ENCODE measurements around the gene TCEAL6. TPM values are rescaled to one million over a fixed set of nuclear protein-coding genes. Genes with fewer than 3 reads are reported as not detected.
"Not testable (repeated sequence)": the region's sequence is repeated elsewhere in the genome, so short reads cannot be mapped to it uniquely, and the experiment has no call there.

Gene TCEAL6
- polyA plus RNA-seq (2013) = 0.09 TPM

- 80% methylated on average over 2 of the region's 31 CpGs for WGBS (ENCODE audit: insufficient coverage)
- CTCF ChIA-PET; H3K4me1 ChIP-seq (ENCODE audit: control extremely low read depth in 1 of 4, control insufficient read depth in 4 of 4, insufficient read depth in 4 of 4, low read length in 3 of 4); DNase-seq; H3K27ac ChIP-seq (ENCODE audit: insufficient read depth in 1 of 2, low read depth in 1 of 2, low read length in 2 of 2, poor library complexity in 1 of 2, severe bottlenecking in 2 of 2); H3K4me3 ChIP-seq (ENCODE audit: control insufficient read depth in 1 of 7, extremely low read depth in 1 of 7, insufficient read depth in 4 of 7, low read depth in 2 of 7, low read length in 6 of 7); POLR2A ChIA-PET; H3K9me3 ChIP-seq (ENCODE audit: control extremely low read depth in 1 of 5, control insufficient read depth in 4 of 5, insufficient read depth in 2 of 5, low read depth in 1 of 5, low read length in 4 of 5); H3K36me3 ChIP-seq (ENCODE audit: control insufficient read depth in 4 of 4, insufficient read depth in 4 of 4, low read length in 3 of 4): not testable (repeated sequence)
- H3K27me3 ChIP-seq (replicated peaks in 2 of 5; ENCODE audit: control insufficient read depth in 4 of 5, insufficient read depth in 5 of 5, low read length in 4 of 5) = peaks cover 0 to 40% (median 4%) of the 10 kb centered on the region in 5 experiments
These were observed at the start of gene TCEAL6 for GRCh38 chrX:102142274-102142673. TCEAL6 (minus strand) TSS chrX:102142481.

GRCh38 chrX:102185967-102186720 is 43.9 kb upstream of the TCEAL6 start:
- POLR2A ChIA-PET = no interaction called here
- 80% methylated on average over 6 of the region's 7 CpGs for WGBS (ENCODE audit: insufficient coverage)
- no peak for DNase-seq

GRCh38 chrX:102155806-102156179 is 13.5 kb upstream of the TCEAL6 start, which contains the start of gene BEX5:
BEX5 (minus strand) TSS chrX:102155977; CDS start chrX:102154265, 1,712 bp downstream.
- ChIA-PET POLR2A (no interaction called here), CTCF (no interaction called here)

More at GRCh38 chrX:102185967-102186720, 43.9 kb upstream of the TCEAL6 start:
- H3K9me3 ChIP-seq (ENCODE audit: control extremely low read depth in 1 of 5, control insufficient read depth in 4 of 5, insufficient read depth in 2 of 5, low read depth in 1 of 5, low read length in 4 of 5) = peaks cover 0 to 11% (median 2%) of the 10 kb centered on the region in 5 experiments
- CTCF ChIA-PET = no interaction called here
- no peak overlapping the region for H3K27ac ChIP-seq (ENCODE audit: insufficient read depth in 1 of 2, low read depth in 1 of 2, low read length in 2 of 2, poor library complexity in 1 of 2, severe bottlenecking in 2 of 2)
- H3K27me3 ChIP-seq (replicated peaks in 2 of 5; ENCODE audit: control insufficient read depth in 4 of 5, insufficient read depth in 5 of 5, low read length in 4 of 5) = no peaks in the 10 kb centered on the region
- H3K36me3 ChIP-seq (ENCODE audit: control insufficient read depth in 4 of 4, insufficient read depth in 4 of 4, low read length in 3 of 4) = no peaks in the 10 kb centered on the region
- no peaks in the 10 kb centered on the region for H3K4me1 ChIP-seq (ENCODE audit: control extremely low read depth in 1 of 4, control insufficient read depth in 4 of 4, insufficient read depth in 4 of 4, low read length in 3 of 4)
- H3K4me3 ChIP-seq (ENCODE audit: control insufficient read depth in 1 of 7, extremely low read depth in 1 of 7, insufficient read depth in 4 of 7, low read depth in 2 of 7, low read length in 6 of 7) = no peak overlapping the region

GRCh38 chrX:102154900-102155805 is 12.9 kb upstream of the TCEAL6 start:
- CTCF ChIA-PET = no interaction called here
- Histone ChIP-seq H3K27ac (ENCODE audit: insufficient read depth in 1 of 2, low read depth in 1 of 2, low read length in 2 of 2, poor library complexity in 1 of 2, severe bottlenecking in 2 of 2) (peak overlapping the region; percentile 50), H3K27me3 (replicated peaks in 2 of 5; ENCODE audit: control insufficient read depth in 4 of 5, insufficient read depth in 5 of 5, low read length in 4 of 5) (peaks cover 0 to 3% (median 0%) of the 10 kb centered on the region in 5 experiments), H3K4me1 (ENCODE audit: control extremely low read depth in 1 of 4, control insufficient read depth in 4 of 4, insufficient read depth in 4 of 4, low read length in 3 of 4) (peaks cover 0 to 12% (median 2%) of the 10 kb centered on the region in 4 experiments), H3K36me3 (ENCODE audit: control insufficient read depth in 4 of 4, insufficient read depth in 4 of 4, low read length in 3 of 4) (no peaks in the 10 kb centered on the region), H3K9me3 (ENCODE audit: control extremely low read depth in 1 of 5, control insufficient read depth in 4 of 5, insufficient read depth in 2 of 5, low read depth in 1 of 5, low read length in 4 of 5) (no peaks in the 10 kb centered on the region), H3K4me3 (ENCODE audit: control insufficient read depth in 1 of 7, extremely low read depth in 1 of 7, insufficient read depth in 4 of 7, low read depth in 2 of 7, low read length in 6 of 7) (peak overlapping the region in 6 of 7 experiments; percentile 40 to 81 (median 67))
- 35% methylated on average over 18 of the region's 32 CpGs for WGBS (ENCODE audit: insufficient coverage)
- POLR2A ChIA-PET = no interaction called here
- DNase-seq = peak; percentile 29 to 54 (median 39)

More at GRCh38 chrX:102155806-102156179, 13.5 kb upstream of the TCEAL6 start, which contains the start of gene BEX5:
- Histone ChIP-seq H3K36me3 (ENCODE audit: control insufficient read depth in 4 of 4, insufficient read depth in 4 of 4, low read length in 3 of 4) (no peaks in the 10 kb centered on the region), H3K27me3 (replicated peaks in 2 of 5; ENCODE audit: control insufficient read depth in 4 of 5, insufficient read depth in 5 of 5, low read length in 4 of 5) (peaks cover 0 to 3% (median 0%) of the 10 kb centered on the region in 5 experiments), H3K27ac (ENCODE audit: insufficient read depth in 1 of 2, low read depth in 1 of 2, low read length in 2 of 2, poor library complexity in 1 of 2, severe bottlenecking in 2 of 2) (peak within 1 kb of the TSS; percentile 50), H3K9me3 (ENCODE audit: control extremely low read depth in 1 of 5, control insufficient read depth in 4 of 5, insufficient read depth in 2 of 5, low read depth in 1 of 5, low read length in 4 of 5) (no peaks in the 10 kb centered on the region), H3K4me1 (ENCODE audit: control extremely low read depth in 1 of 4, control insufficient read depth in 4 of 4, insufficient read depth in 4 of 4, low read length in 3 of 4) (peaks cover 0 to 12% (median 2%) of the 10 kb centered on the region in 4 experiments), H3K4me3 (ENCODE audit: control insufficient read depth in 1 of 7, extremely low read depth in 1 of 7, insufficient read depth in 4 of 7, low read depth in 2 of 7, low read length in 6 of 7) (peak within 1 kb of the TSS in 6 of 7 experiments; percentile 40 to 81 (median 67))
- peak; percentile 79 to 92 (median 89) for DNase-seq
- 32% methylated on average over 13 of the region's 15 CpGs for WGBS (ENCODE audit: insufficient coverage)

GRCh38 chrX:102154218-102154860 is 12.1 kb upstream of the TCEAL6 start:
- H3K4me1 ChIP-seq (ENCODE audit: control extremely low read depth in 1 of 4, control insufficient read depth in 4 of 4, insufficient read depth in 4 of 4, low read length in 3 of 4) = peaks cover 0 to 12% (median 2%) of the 10 kb centered on the region in 4 experiments
- H3K27ac ChIP-seq (ENCODE audit: insufficient read depth in 1 of 2, low read depth in 1 of 2, low read length in 2 of 2, poor library complexity in 1 of 2, severe bottlenecking in 2 of 2) = peak overlapping the region in 1 of 2 experiments; percentile 50
- WGBS (ENCODE audit: insufficient coverage) = 17% methylated on average over 8 of the region's 11 CpGs
- peak; percentile 11 to 35 (median 17) for DNase-seq
- peaks cover 0 to 3% (median 0%) of the 10 kb centered on the region in 5 experiments for H3K27me3 ChIP-seq (replicated peaks in 2 of 5; ENCODE audit: control insufficient read depth in 4 of 5, insufficient read depth in 5 of 5, low read length in 4 of 5)
- POLR2A ChIA-PET = no interaction called here
- CTCF ChIA-PET = no interaction called here
- H3K9me3 ChIP-seq (ENCODE audit: control extremely low read depth in 1 of 5, control insufficient read depth in 4 of 5, insufficient read depth in 2 of 5, low read depth in 1 of 5, low read length in 4 of 5) = no peaks in the 10 kb centered on the region
- H3K4me3 ChIP-seq (ENCODE audit: control insufficient read depth in 1 of 7, extremely low read depth in 1 of 7, insufficient read depth in 4 of 7, low read depth in 2 of 7, low read length in 6 of 7) = peak overlapping the region in 3 of 7 experiments; percentile 67 to 81 (median 77)
- H3K36me3 ChIP-seq (ENCODE audit: control insufficient read depth in 4 of 4, insufficient read depth in 4 of 4, low read length in 3 of 4) = no peaks in the 10 kb centered on the region

- POLR2A ChIA-PET; CTCF ChIA-PET; H3K9me3 ChIP-seq (ENCODE audit: control extremely low read depth in 1 of 5, control insufficient read depth in 4 of 5, insufficient read depth in 2 of 5, low read depth in 1 of 5, low read length in 4 of 5); H3K36me3 ChIP-seq (ENCODE audit: control insufficient read depth in 4 of 4, insufficient read depth in 4 of 4, low read length in 3 of 4); H3K27ac ChIP-seq (ENCODE audit: insufficient read depth in 1 of 2, low read depth in 1 of 2, low read length in 2 of 2, poor library complexity in 1 of 2, severe bottlenecking in 2 of 2); DNase-seq; H3K4me3 ChIP-seq (ENCODE audit: control insufficient read depth in 1 of 7, extremely low read depth in 1 of 7, insufficient read depth in 4 of 7, low read depth in 2 of 7, low read length in 6 of 7); H3K4me1 ChIP-seq (ENCODE audit: control extremely low read depth in 1 of 4, control insufficient read depth in 4 of 4, insufficient read depth in 4 of 4, low read length in 3 of 4): not testable (repeated sequence)
- H3K27me3 ChIP-seq (replicated peaks in 2 of 5; ENCODE audit: control insufficient read depth in 4 of 5, insufficient read depth in 5 of 5, low read length in 4 of 5) = peaks cover 0 to 40% (median 4%) of the 10 kb centered on the region in 5 experiments
- WGBS (ENCODE audit: insufficient coverage) = 35% methylated on average over 18 of the region's 19 CpGs
These were observed 650 bp downstream of the TCEAL6 start for GRCh38 chrX:102141631-102142030.
